RPMI7951 (cell line): ENCODE measurements around the gene PEX16. TPM values are rescaled to one million over a fixed set of nuclear protein-coding genes. Genes with fewer than 3 reads are reported as not detected.

Experiments
- DNase-seq: peaks from one replicate; pipeline ENCODE4 v3.0.0-alpha.2; 2012; ENCODE audit warnings: low read depth
- total RNA-seq: library from RNA; depleted of rRNA; stranded (reverse); fragments of >200 nt; shearing (Covaris generic); gene quantifications from 2 replicates; pipeline ENCODE4 v1.2.3, GENCODE V29; 2014

PEX16 gene
- total RNA-seq, 1 experiment from 2014 or later: 17.3 TPM

- DNase-seq: peak; percentile 81
Measured at GRCh38 chr11:45899448-45900174, 18.1 kb downstream of the PEX16 start.

DNA sequence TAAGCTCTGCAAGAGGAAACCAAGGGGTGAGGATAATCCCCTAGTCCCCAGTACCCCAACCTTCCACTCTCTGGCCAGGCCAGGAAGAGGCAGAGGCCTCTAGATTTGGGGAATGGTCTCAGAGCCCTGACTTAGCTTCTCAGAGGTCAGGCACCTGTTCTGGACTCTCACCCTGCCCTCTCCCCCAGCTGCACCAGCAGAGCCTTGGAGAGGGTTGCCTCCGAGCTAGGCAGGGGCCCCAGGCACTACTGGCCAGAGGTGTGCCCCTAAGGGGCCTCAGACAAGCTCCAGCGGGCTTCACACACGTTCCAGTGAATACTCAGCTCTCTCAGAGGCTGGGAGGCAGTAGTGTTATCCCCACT, 18.6 kb downstream of the PEX16 start:
- no peak for DNase-seq

- DNase-seq: no peak
Measured at GRCh38 chr11:45897556-45897955, 20.1 kb downstream of the PEX16 start.

DNA sequence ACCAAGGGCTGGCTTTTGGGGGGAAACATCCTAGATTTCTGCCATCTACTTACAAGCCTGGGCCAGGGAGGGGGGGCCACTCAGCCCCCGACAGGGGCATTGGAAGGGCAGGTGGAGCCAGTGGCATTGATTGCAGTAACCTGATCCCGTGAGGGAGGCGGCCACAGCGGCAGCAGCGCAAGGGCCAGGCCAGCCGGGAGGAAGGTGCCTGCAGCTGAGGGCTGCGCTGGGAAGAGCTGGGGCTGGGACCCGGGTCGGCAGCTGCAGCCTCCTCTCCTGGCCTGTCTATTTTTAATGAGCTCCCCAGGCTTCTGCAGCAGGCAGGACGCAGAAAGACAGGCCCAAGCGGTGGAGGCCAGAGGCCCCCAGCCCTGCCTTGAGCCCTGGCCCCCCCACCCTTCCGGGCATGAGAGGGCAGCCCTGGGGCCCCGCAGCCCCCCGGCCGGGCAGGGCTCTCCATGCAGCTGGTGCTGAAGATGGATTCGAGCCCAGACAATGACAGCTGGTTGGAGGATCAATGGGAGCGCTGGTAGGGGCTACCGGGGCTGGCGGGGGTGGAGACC, 21.2 kb downstream of the PEX16 start:
- no peak for DNase-seq

- no peak for DNase-seq
Measured at GRCh38 chr11:45895553-45896259, 22.0 kb downstream of the PEX16 start.

DNA sequence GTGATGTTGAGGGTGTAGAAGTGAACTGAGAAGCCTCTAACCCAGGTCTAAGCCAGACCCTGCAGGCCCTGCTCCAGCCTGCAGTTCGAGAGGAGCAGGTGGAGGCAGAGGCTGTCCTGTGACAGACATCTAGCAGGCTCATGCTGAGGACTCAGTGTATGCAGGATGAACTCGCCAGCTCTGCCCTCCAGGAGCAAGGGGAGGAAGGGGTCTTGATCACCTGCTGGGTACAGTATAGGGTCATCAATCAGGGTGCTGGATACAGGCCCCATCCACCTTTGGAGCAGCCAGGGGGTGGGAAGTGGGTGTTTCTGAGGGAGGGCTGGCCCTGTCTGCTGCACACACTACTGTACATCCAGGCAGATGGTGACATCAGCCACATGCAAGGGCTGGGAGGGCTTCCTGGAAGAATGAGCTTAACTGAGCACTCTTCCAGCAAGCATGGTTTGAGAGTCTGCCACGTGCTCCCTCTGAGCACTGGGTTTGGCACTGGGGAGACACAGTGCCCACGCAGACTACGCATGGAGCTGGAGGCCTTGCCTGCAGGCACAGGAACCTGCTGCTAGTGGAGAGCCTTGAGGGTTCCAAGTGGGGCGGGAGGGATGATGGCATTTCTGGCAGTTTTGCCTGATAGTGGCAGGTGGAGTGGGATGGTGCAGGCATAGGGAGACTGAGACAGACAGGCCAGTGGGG, 23.0 kb downstream of the PEX16 start:
- DNase-seq: no peak

- no peak for DNase-seq
Measured at GRCh38 chr11:45892856-45893255, 24.8 kb downstream of the PEX16 start.

GRCh38 chr11:45890886-45891550, 26.7 kb downstream of the PEX16 start:
- no peak for DNase-seq

GRCh38 chr11:45889966-45890365, 27.7 kb downstream of the PEX16 start:
- DNase-seq: no peak

DNA sequence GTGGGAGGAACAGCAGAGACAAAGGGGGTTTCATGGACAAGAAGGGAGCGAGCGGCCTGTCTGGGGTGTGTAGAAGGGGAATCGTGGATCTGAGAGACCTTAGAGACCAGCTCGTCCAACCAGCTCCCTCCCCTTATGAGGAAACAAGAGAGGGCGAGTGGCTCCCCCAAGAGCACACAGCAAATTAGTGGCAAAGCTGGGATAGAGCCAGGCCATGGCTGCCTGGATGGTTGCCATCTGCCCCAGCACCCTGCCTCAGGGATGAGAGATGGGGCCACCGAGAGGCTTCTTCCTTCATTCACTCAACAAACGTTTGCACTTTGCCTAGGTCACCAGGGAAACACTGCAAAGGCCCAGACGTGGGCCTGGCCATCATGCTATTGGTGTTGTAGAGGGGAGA, 28.1 kb downstream of the PEX16 start:
- no peak for DNase-seq

GRCh38 chr11:45887587-45887986, 30.1 kb downstream of the PEX16 start:
- no peak for DNase-seq

DNA sequence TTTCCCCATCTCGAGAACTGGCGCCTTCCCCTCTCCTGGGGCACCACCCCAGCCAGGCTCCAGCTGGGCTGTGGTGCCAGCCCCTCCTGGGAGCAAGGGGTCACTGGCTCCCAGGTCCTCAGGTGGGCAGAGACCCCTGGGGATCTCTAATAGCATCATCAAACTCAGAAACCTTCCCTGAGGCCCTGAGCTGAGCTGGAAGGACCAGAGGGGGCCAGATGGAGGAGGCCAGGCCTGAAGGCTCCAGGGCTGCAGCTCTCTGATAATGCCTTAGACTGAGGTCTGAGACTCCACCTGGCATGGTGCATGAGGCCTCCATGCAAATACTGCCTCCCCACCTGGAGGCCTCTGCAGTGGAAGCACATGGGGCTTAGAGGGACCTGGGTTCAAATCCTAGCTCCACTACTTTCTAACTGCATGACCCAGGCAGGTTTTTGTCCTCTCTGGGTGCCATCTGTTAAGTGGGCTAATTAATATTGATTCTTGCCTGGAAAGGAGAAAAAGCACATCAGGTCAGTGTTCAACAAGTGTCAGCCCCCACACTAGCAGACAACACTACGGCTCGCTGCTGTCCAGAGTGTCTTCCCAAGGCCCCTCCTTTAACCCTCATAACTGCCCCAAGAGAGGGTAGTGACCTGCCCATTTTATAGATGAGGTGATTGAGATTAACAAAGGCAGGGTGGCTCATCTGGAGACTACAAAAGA, 30.7 kb downstream of the PEX16 start:
- no peak for DNase-seq

GRCh38 chr11:45885921-45886721, 31.6 kb downstream of the PEX16 start:
- no peak for DNase-seq

DNA sequence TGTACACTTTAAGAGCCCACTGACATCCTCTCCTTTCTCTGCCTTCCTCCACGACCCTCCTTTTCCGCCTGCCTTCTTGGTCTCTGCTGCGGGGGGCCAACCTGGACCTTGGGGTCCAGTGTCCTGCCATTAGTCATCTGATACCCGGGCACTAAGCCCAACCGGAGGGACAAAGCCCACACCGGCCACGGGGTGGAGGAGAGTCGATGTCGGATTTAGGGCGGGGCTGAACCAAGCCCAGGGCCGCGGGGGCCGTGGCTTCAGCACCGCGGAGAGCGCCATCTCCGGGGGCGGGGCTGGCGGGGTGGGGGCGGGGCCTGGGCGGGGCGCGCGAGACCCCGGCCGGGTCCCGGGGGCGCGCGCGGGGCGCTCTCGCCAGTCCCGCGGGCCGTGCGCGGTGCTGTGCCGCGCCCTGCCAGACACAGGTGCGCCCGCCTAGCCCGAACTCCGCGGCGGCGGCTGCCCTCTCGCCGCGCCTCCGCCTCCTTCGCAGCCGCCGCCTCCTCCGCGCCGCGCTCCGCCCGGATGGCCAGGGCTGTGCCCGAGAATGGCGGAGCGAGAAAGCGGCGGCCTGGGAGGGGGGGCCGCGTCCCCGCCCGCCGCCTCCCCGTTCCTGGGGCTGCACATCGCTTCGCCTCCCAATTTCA, 32.3 kb downstream of the PEX16 start, which contains the start of gene MAPK8IP1:
Gene MAPK8IP1 (plus strand): TSS at position 378 of the 647 bp plus-strand sequence. CDS start 170 bp downstream, at position 548.
- DNase-seq: peak; percentile 23

DNA sequence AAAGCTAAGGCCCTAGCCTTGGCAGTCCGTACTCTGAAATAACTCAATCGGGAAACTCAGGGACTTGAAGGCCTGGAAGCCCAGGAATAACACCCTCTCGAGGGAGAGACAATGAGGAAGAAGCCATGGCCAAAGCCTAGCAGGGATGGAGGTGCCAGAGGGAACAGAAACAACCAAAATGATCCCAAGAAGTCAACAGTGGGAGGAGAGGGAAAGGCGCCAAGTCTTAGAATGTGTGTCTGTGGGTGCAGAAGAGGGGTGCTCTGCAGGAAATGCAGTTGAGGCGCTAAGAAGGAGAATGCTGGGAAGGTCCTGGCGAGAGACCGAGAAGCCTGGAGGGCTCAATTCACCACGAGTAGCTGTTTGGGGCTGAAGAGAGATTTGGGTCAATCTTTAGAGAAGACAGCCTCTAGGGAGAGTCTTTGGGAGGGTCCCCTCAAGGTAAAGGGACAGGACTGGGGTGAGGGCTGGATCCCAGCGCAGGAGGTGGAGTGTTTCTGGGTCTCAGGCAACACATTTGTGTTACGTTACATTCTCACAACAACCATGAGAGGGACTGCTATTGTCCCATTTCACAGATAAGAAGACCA, 33.0 kb downstream of the PEX16 start:
- no peak for DNase-seq

DNA sequence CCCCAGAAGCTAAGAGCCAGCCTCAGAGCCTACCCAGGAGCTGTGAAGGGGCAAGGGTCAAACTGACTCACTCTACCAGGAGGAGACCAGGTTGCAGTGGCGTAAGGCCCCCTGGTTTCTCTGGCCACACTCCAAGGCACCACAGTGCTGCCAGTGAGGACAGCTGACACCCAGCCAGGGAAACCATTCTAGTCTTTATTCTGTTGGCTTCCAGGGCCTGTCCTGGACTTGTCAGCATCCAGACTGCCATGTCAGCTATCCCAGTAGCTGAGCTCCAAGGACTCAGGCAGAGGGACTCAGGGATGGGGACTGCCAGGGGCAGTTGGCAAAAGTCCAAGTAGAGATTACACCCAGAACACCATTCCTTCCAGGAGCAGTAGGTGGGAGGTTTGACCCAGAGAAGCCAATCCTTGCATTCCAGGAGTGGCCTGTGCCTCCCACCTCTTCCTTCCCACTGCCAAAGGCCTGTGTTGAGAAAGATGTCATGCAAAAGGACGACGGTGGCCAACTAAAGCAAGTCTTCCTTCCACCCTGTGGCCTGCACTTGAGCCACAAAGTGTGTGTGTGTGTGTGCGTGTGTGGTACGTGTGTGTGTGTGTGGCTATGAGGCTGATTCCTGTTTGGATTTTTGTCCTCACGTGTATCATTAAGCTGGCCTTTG, 35.8 kb downstream of the PEX16 start:
- DNase-seq: peak; percentile 21

- no peak for DNase-seq
Measured at GRCh38 chr11:45880772-45881570, 36.7 kb downstream of the PEX16 start.
